ENCODE results near the gene CYTH4. TPM values are rescaled to one million over a fixed set of nuclear protein-coding genes. Genes with fewer than 3 reads are reported as not detected.

The CYTH4 gene
- total and polyA plus RNA-seq, 2 of the 8 experiments (the other 6 are each of a cell fraction or from before 2014, with no cell fraction given) = 0.09 TPM; not detected in 1

- peaks cover 0 to 9% (median 4%) of the 10 kb centered on the region in 4 experiments; a peak in 4 of 7 replicates for H3K4me1 ChIP-seq (replicated peaks in 1 of 4; ENCODE audit: control insufficient read depth in 3 of 4, insufficient read depth in 4 of 4, low read length in 3 of 4)
- 92% methylated on average over 19 of the region's 19 CpGs; no CpG with 5 or more reads in 1 of the 2 experiments for WGBS, 2 experiments (ENCODE audit: extremely low coverage in 1 of 2, insufficient coverage in 1 of 2, insufficient read length in 1 of 2, insufficient replicate concordance in 2 of 2, low coverage in 1 of 2, low lambda C conversion rate in 2 of 2, missing lambda C conversion rate in 1 of 2)
- H4K91ac ChIP-seq (replicated peaks; ENCODE audit: insufficient read length, low read length) = peak overlapping the region; percentile 49
- no peak overlapping the region for H3K14ac ChIP-seq (ENCODE audit: insufficient read length)
- no peak overlapping the region for H2BK120ac ChIP-seq (replicated peaks; ENCODE audit: low read depth, low read length)
- no peak overlapping the region for H3K23ac ChIP-seq (ENCODE audit: insufficient read length)
- no peak overlapping the region for H3K56ac ChIP-seq (replicated peaks; ENCODE audit: insufficient read length, low read depth, low read length)
- DNase-seq (ENCODE audit: low read depth in 1 of 2, low spot score in 2 of 2) = no peak
- H3K4ac ChIP-seq (replicated peaks; ENCODE audit: insufficient read length, low read depth, low read length) = no peak overlapping the region
- H2BK5ac ChIP-seq (ENCODE audit: low read depth, low read length) = no peak overlapping the region
- H3K27ac ChIP-seq (ENCODE audit: low read depth, low read length) = no peak overlapping the region
- no peak overlapping the region for H4K5ac ChIP-seq (ENCODE audit: insufficient read length, low read depth, low read length)
- H3K9me3 ChIP-seq (ENCODE audit: insufficient read depth in 2 of 2, low read depth in 1 of 2, low read length in 1 of 2) = no peaks in the 10 kb centered on the region; a peak in 1 of 4 replicates
- H2AFZ ChIP-seq (ENCODE audit: low read length) = no peak overlapping the region
- H3K27me3 ChIP-seq (replicated peaks in 1 of 4; ENCODE audit: control insufficient read depth in 3 of 4, extremely low read depth in 1 of 4, insufficient read depth in 3 of 4, low read length in 3 of 4) = no peaks in the 10 kb centered on the region; a peak in 2 of 7 replicates
- 0 out of 2 replicates have a peak overlapping the region, but pooled peaks have one; percentile 77 for H2BK15ac ChIP-seq (ENCODE audit: low read length)
- no peaks in the 10 kb centered on the region; a peak in 1 of 8 replicates for H3K36me3 ChIP-seq (ENCODE audit: control insufficient read depth in 2 of 4, insufficient read depth in 4 of 4, low read length in 3 of 4)
- no peak overlapping the region for H2BK20ac ChIP-seq (ENCODE audit: low read length)
- H3K23me2 ChIP-seq (ENCODE audit: low read depth, low read length) = peaks cover 2% of the 10 kb centered on the region; the same call in 1 of the 2 replicates
- ChIA-PET CTCF (ENCODE audit: partially characterized antibody) (interaction anchor here (0.6 to 2.1 kb wide), 4 partner anchors 29 to 244 kb away, joined by 3 to 10 read pairs (median 4); no protein-coding TSS in a partner anchor), POLR2A (ENCODE audit: partially characterized antibody) (no interaction called here)
- H2BK12ac ChIP-seq (ENCODE audit: low read depth, low read length) = peak overlapping the region; percentile 60; the same call in 1 of the 2 replicates
- H3K79me1 ChIP-seq (ENCODE audit: low read depth, low read length) = no peaks in the 10 kb centered on the region
- FAIRE-seq = no peak
- no peaks in the 10 kb centered on the region; a peak in 1 of 4 replicates for H3K79me2 ChIP-seq (ENCODE audit: control insufficient read depth in 1 of 2, insufficient read depth in 2 of 2, low read length in 2 of 2)
- no peak overlapping the region for H3K18ac ChIP-seq (ENCODE audit: extremely low read depth, low read length)
- no peak overlapping the region; the same call in 1 of the 2 replicates for H4K8ac ChIP-seq (ENCODE audit: extremely low read depth, insufficient read depth, low read length)
- H3K4me3 ChIP-seq (ENCODE audit: extremely low read depth in 1 of 4, insufficient read depth in 2 of 4, low read depth in 3 of 4, low read length in 4 of 4) = no peak overlapping the region
- H3K9ac ChIP-seq (replicated peaks in 1 of 4; ENCODE audit: extremely low read depth in 1 of 4, low read depth in 3 of 4, low read length in 3 of 4) = no peak overlapping the region
- H3K4me2 ChIP-seq (ENCODE audit: insufficient read depth in 1 of 2, low read depth in 2 of 2, low read length in 2 of 2) = no peak overlapping the region
- 0 out of 2 replicates have a peak overlapping the region, but pooled peaks have one; percentile 65 for H2AK5ac ChIP-seq (ENCODE audit: low read depth, low read length)
- no peaks in the 10 kb centered on the region for H4K20me1 ChIP-seq (replicated peaks in 1 of 2; ENCODE audit: control insufficient read depth in 1 of 2, insufficient read depth in 2 of 2, low read length in 2 of 2)
- TF ChIP-seq KDM1A (IDR thresholded peaks at IDR 0.05; ENCODE audit: borderline replicate concordance, low read length) (no peak), MAFK (IDR thresholded peaks at IDR 0.05; ENCODE audit: low read depth, low read length) (no peak), CTBP2 (IDR thresholded peaks at IDR 0.05; ENCODE audit: borderline replicate concordance, insufficient read depth, insufficient read length, low read length) (no peak), E2F6 (IDR thresholded peaks at IDR 0.05) (no peak), SP4 (IDR thresholded peaks at IDR 0.05; ENCODE audit: low read length) (no peak), EGR1 (IDR thresholded peaks at IDR 0.05; ENCODE audit: borderline replicate concordance, low read depth, low read length) (no peak), BACH1 (IDR thresholded peaks at IDR 0.05; ENCODE audit: low read length) (no peak), TCF12 (IDR thresholded peaks at IDR 0.05; ENCODE audit: low read depth, low read length) (no peak), SP1 (IDR thresholded peaks at IDR 0.05; ENCODE audit: low read depth, low read length) (no peak)
Observed at GRCh38 chr22:37311761-37312312, 29.5 kb downstream of the CYTH4 start.

All from H1 (cell line).